Measurements from ENCODE around the gene OLFM3. TPM values are rescaled to one million over a fixed set of nuclear protein-coding genes. Genes with fewer than 3 reads are reported as not detected.

Gene OLFM3
- total and polyA plus RNA-seq, 10 of the 15 experiments (the other 5 are each of a cell fraction or from before 2014, with no cell fraction given): 0.09 to 0.33 TPM; not detected in 8

DNA sequence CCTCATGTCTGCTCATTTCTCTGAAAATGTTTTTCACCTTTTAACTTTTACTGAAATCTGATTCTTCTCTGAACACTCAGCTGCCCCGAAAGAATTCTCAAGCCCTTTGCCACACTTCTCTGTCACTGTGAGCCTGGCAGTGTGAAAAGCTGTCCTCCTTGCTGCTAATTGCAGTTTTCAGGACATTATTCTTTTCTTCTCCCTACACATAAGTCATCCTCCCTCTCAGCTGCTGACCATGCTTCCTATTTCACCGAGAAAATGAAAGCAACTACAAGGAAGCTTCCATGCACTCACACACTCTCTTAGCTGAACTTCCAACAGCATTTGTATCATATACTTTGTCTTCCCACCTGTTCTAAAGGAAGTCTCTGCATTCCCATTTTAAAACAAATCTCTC, 15.8 kb downstream of the OLFM3 start (continued):
- TF ChIP-seq IRF3 (IDR thresholded peaks at IDR 0.05) (no peak), CBX3 (IDR thresholded peaks at IDR 0.05; ENCODE audit: borderline replicate concordance, low read depth) (no peak), ZNF207 (IDR thresholded peaks at IDR 0.05; ENCODE audit: borderline replicate concordance) (no peak), CREB1 (IDR thresholded peaks at IDR 0.05; ENCODE audit: low read depth) (no peak), E2F8 (IDR thresholded peaks at IDR 0.05; ENCODE audit: low read depth, partially characterized antibody) (no peak), CBX5 (IDR thresholded peaks at IDR 0.05; ENCODE audit: low read depth) (no peak), SIX5 (IDR thresholded peaks at IDR 0.05; ENCODE audit: low read depth, low read length, severe bottlenecking) (no peak), ZSCAN29 (IDR thresholded peaks at IDR 0.05) (no peak)

GRCh38 chr1:101977266-101977665, 19.5 kb downstream of the OLFM3 start:
- ChIA-PET CTCF (no interaction called here), SMC1A (ENCODE audit: uncharacterized antibody, unreplicated experiment) (no interaction called here), POLR2A (no interaction called here), RAD21 (ENCODE audit: unreplicated experiment) (no interaction called here)
- no TSS peak for BruUV-seq (replicated peaks)
- TF ChIP-seq MTA3 (IDR thresholded peaks at IDR 0.05; ENCODE audit: borderline replicate concordance, low read length): no peak
- no peak for TF ChIP-seq PKNOX1 (IDR thresholded peaks at IDR 0.05)
- no peak for TF ChIP-seq BHLHE40 (IDR thresholded peaks at IDR 0.05; ENCODE audit: borderline replicate concordance in 1 of 2, low read depth in 2 of 2, low read length in 1 of 2)
- TF ChIP-seq PRDM15 (CRISPR knock-in tag; IDR thresholded peaks at IDR 0.05): no peak
- TF ChIP-seq ZNF207 (IDR thresholded peaks at IDR 0.05; ENCODE audit: borderline replicate concordance): no peak
- no peak overlapping the region for H3K9ac ChIP-seq (ENCODE audit: control insufficient read depth, insufficient read depth, low read length)
- FAIRE-seq (no peak), DNase-seq (ENCODE audit: low read depth, low spot score) (no peak), ATAC-seq (no peak)
- H3K4me3 ChIP-seq: no peak overlapping the region
- in situ Hi-C loops (cut with MboI): no loop called here
- intact Hi-C loops (cut with micrococcal nuclease; ENCODE audit: unreplicated experiment): no loop called here
- H3K4me1 ChIP-seq (ENCODE audit: control insufficient read depth, insufficient read depth, low read length): no peaks in the 10 kb centered on the region
- 7% methylated on average over 3 of the region's 3 CpGs for WGBS (ENCODE audit: insufficient coverage, insufficient replicate concordance, low lambda C conversion rate, missing lambda C conversion rate)
- H2AFZ ChIP-seq (ENCODE audit: control insufficient read depth, low read depth, low read length): no peak overlapping the region
- no peak overlapping the region for H3K27ac ChIP-seq (ENCODE audit: control insufficient read depth, insufficient read depth)
- no peaks in the 10 kb centered on the region for H3K27me3 ChIP-seq (replicated peaks in 1 of 2; ENCODE audit: control insufficient read depth in 2 of 2, insufficient read depth in 2 of 2, low read length in 1 of 2)
- H3K4me2 ChIP-seq (ENCODE audit: control insufficient read depth, insufficient read depth): no peak overlapping the region
- H3K36me3 ChIP-seq (ENCODE audit: control insufficient read depth in 2 of 2, insufficient read depth in 2 of 2, low read length in 1 of 2): no peaks in the 10 kb centered on the region
- H4K20me1 ChIP-seq (ENCODE audit: control insufficient read depth, insufficient read depth): no peaks in the 10 kb centered on the region
- H3K79me2 ChIP-seq (ENCODE audit: control insufficient read depth, insufficient read depth, low read length): no peaks in the 10 kb centered on the region
- H3K9me3 ChIP-seq (replicated peaks; ENCODE audit: control insufficient read depth, insufficient read depth, low read length): no peaks in the 10 kb centered on the region

All from GM12878 (cell line).